HG02571 (cell line): ENCODE data around the gene LRRN4CL.
A peak's percentile ranks its signal among the peaks of the same experiment; 100 is the strongest.
"Not testable (repeated sequence)": the region's sequence is repeated elsewhere in the genome, so short reads cannot be mapped to it uniquely, and the experiment has no call there.

Source experiments
- ATAC-seq: cut with Tn5 transposase; IDR thresholded peaks from one replicate; pipeline ENCODE4 v1.9.1; 2021; ENCODE audit warnings: mild to moderate bottlenecking, moderate library complexity; ENCODE audit not compliant: unreplicated experiment

LRRN4CL gene

DNA sequence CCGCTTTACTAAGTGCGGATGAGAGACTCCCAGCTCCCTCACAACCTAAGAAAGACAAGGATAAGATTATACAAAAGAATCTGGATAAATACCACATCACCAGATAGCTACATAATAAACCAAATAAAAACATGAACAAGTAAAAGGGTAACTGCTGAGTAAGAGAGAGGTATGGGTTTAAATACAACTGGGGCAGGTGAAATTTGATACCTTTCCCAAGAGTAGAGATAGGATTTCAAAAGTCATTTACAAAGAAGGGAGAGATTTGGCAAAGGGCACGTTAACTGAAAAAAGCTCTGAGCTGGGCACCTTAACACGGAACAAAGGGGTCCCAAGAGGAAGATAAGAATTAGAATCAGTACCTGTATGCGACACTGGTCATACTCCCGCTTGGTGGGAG, 12.2 kb downstream of the LRRN4CL start:
- no peak for ATAC-seq

DNA sequence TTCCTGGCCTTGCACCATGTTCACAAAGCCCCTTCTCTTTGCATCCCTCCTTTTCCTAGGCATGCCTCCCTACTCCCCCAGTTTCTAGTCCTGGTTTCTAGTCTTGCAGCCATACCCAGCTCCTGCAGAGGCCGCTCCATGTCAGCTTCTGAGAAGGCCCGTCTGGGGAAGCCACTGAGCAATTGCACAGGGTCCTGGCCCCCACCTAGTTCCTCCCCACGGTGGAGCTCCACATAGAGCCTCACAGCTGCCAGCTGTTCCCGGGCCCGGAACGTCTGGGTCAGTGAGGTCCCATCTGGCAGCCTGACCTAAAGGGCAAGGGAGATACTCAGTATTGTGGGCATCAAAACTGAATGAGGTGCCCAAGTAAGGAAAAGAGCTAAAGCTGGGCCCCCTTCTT, 12.6 kb downstream of the LRRN4CL start:
- ATAC-seq, result no peak

DNA sequence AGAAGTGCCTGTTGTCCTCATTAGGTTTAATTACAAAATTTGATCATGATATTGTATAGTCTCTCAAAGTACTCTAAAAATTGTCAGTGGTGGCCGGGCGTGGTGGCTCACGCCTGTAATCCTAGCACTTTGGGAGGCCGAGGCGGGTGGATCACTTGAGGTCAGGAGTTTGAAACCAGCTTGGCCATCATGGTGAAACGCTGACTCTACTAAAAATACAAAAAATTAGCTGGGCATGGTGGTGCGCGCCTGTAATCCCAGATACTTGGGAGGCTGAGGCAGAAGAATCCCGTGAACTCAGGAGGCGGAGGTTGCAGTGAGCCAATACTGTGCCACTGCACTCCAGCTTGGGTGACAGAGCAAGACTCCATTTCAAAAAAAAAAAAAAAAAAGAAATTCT, 13.9 kb downstream of the LRRN4CL start:
- not testable (repeated sequence) for ATAC-seq

DNA sequence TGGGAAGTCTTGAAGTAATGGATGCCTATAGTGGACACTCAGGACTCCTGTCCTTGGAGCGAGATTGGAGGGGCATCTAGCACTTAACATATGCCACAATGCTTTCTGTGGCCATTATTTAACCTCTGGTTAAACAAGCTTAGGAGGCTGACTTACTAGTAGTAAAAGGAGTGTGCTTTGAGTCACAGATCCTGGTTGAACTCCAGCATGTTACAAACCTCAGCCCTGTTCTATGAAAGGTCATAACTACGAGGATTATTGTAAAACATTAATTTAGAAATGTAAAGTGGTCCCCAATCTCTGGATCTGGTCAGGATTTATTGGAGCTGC, 16.2 kb downstream of the LRRN4CL start:
- no peak for ATAC-seq

DNA sequence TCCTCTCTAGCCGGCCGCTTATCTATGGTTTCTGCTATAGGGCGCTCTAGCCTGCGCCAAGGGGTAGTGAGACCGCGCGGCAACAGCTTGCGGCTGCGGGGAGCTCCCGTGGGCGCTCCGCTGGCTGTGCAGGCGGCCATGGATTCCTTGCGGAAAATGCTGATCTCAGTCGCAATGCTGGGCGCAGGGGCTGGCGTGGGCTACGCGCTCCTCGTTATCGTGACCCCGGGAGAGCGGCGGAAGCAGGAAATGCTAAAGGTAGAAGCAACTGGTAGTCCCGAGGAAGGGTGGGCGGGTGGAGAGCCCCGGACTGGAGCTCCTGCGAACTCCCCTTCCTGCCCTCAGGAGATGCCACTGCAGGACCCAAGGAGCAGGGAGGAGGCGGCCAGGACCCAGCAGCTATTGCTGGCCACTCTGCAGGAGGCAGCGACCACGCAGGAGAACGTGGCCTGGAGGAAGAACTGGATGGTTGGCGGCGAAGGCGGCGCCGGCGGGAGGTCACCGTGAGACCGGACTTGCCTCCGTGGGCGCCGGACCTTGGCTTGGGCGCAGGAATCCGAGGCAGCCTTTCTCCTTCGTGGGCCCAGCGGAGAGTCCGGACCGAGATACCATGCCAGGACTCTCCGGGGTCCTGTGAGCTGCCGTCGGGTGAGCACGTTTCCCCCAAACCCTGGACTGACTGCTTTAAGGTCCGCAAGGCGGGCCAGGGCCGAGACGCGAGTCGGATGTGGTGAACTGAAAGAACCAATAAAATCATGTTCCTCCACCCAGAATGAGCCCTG, 17.5 kb downstream of the LRRN4CL start, which contains the start of the genes LBHD1 and UQCC3:
Gene LBHD1 (minus strand): TSS at position 660 of the 782 bp plus-strand sequence. CDS start 2,236 bp downstream, outside the sequence.
Gene UQCC3 (plus strand): TSS at position 66 of the 782 bp plus-strand sequence. CDS start 73 bp downstream, at position 139.
- ATAC-seq, result no peak

DNA sequence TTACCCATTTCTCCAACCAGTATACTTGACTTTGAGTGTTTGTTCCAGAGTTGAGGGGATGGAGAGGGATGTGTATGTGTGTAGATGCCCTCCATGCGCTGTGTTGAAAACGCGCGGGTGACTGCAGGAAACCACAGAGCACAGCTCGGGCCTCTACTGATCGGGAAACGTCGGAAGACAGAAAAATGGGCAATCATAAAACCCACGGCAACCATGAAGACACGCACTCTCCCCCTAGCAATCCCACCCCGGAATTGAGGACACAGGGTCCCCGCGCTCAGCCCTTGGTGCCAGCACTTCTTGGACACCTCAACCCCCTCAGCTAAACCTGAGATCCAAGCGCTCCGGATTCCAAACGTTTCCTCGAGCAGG, 18.1 kb downstream of the LRRN4CL start:
- no peak for ATAC-seq

DNA sequence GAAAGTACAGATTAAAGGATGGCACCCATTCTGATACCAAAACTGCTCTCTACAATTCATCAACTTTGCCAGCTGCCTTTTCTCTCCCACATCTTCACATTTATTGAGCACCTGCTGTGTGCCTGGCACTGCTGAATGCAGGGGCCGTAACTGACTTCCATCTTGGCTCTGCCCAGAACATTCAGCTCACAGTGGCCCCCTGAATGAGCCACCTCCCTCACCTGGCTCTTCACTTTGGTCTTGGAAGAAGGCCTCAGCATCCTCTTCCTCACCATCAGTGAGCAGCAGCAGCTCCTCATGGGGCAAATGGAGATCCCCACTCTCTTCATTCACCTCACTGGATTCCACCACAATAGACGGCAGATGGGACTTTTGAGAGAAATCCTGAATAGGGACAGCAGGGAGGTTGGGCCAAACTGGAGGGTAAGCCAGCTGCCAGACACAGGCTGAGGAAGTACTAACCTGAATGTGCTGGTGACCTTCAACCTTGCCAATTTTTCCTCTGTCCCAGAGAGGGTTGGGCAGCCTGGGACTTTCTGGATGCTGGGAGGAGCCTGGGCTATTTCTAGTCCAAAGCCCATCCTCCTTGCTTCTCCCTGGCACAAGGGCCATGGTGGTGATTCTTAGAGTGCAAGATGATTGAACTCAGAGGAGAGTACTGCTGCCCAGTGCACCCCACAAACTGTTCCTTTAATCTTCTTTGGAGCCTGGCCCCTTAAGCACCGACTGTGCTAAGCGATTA, 19.7 kb downstream of the LRRN4CL start:
- no peak for ATAC-seq

DNA sequence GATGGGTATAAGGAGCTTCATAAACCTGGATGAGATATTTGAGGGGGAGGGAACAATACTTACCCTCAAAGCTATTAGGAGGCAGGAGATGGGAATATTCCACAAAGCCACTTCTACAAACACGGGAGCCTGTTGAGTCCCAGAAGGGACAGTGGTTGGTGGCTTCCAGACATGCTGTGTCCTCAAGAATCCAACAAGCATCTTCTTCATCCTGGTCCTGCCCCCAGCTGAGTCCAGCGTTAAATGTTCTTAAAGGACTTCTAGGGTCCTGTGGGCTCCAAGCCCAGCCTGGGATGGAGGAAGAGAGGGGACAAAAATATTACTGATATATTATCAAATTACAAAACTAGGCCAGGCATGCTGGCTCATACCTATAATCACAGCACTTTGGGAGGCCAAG, 21.9 kb downstream of the LRRN4CL start:
- ATAC-seq, result no peak

DNA sequence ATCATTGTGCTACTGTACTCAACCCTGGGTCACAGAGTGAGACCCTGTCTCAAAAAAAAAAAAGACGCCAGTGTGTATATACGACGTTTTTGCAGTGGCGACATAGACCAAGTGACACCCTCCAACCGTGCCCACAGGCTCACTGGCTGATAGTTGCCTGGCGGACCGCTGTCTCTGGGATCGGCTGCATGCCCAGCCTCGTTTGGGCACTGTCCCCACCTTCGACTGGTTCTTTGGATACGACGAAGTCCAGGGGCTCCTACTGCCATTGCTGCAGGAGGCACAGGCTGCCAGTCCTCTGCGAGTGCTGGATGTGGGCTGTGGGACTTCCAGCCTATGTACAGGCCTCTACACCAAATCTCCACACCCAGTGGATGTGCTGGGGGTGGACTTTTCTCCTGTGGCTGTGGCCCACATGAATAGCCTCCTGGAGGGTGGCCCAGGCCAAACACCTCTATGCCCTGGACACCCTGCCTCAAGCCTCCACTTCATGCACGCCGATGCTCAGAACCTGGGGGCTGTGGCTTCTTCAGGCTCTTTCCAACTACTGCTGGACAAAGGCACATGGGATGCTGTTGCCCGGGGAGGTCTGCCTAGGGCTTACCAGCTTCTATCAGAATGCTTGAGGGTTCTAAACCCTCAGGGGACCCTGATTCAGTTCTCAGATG, 22.9 kb downstream of the LRRN4CL start:
- no peak for ATAC-seq

DNA sequence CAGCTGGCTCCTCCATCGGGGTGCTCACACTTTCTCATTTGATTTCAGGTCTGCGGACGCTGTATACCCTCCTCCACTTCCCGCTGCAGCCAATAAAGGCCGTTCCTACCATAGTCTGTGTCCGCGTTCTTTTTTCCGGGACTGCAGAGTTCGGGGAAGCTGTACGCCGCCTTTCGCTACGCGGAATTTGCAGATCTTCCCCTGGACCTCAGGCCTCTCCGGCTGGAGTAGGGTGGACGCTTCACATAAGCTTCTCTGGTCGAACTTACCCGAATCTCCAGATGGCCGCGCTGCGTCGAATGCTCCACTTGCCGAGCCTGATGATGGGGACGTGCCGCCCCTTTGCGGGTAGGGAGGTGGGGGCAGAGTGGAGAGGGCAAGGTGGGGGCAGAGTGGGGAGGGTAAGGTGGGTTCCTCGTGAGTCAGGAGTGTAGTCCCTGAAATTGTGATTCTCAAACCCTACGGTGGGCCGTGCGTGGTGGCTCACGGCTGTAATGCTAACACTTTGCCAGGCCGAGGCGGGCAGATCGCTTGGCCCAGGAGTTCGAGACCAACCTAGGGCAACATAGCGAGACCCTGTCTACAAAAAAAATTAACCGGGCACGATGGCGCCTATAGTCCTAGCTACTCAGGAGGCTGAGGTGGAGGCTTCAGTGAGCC, 23.6 kb downstream of the LRRN4CL start:
- peak; percentile 9 for ATAC-seq

DNA sequence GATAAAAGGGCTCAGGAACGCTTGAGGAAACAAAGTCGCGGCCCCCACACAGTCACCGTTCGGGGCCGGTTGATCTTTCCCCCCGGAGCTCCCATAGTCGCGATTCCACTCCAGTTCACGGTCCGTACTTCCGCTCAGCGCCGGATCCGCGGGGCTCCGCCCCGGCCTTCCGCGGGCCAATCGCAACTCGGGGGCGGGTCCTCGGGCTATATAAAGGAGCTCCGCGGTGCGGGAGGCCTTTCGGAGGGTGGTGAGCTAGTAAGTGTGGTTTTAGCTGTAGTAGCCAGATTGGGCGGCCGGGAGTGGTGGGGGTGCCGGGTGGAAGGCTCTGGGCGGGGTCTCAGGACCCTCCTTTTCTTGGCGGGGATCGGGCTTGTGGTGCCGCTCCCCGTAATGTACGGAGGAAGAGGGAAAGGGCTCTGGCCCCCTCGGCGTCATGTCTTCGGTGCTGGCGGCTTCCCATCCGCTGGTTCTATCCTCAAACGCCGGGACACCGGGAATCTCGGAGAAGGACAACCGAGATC, 24.2 kb downstream of the LRRN4CL start, which contains the start of the genes C11orf98 and CSKMT:
Gene C11orf98 (minus strand): TSS at position 136 of the 524 bp plus-strand sequence. CDS start 41 bp downstream, at position 95.
Gene CSKMT (plus strand): TSS at position 238 of the 524 bp plus-strand sequence. CDS start 568 bp downstream, outside the sequence.
- ATAC-seq, result peak; percentile 74

DNA sequence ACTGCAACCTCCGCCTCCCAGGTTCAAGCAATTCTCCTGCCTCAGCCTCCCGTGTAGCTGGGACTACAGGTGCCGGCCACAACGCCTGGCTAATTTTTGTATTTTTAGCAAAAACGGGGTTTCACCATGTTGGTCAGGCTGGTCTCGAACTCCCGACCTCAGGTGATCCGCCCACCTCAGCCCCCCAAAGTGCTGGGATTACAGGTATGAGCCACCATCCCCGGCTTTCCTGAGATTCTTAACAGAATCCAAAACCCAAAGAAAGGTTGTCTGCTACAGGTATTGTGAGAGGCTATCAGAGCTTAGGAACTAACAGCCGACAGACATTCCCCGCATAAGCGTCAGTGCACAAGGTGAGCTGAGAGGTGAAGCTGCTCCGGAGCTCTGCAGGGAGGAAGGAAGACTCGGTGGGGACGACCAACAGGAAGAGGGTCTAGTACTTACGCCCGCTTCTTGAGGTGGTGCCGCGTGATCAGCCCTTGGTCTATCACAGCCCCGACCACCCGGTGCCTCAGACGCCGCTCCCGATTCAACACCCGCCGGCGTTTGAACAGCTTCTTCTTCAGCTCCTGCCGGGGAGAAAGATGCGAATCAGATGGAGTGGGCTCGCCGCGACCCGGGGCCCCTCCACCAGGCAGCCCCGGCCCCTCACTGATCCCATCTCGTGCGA, 24.8 kb downstream of the LRRN4CL start:
- peak; percentile 28 for ATAC-seq

DNA sequence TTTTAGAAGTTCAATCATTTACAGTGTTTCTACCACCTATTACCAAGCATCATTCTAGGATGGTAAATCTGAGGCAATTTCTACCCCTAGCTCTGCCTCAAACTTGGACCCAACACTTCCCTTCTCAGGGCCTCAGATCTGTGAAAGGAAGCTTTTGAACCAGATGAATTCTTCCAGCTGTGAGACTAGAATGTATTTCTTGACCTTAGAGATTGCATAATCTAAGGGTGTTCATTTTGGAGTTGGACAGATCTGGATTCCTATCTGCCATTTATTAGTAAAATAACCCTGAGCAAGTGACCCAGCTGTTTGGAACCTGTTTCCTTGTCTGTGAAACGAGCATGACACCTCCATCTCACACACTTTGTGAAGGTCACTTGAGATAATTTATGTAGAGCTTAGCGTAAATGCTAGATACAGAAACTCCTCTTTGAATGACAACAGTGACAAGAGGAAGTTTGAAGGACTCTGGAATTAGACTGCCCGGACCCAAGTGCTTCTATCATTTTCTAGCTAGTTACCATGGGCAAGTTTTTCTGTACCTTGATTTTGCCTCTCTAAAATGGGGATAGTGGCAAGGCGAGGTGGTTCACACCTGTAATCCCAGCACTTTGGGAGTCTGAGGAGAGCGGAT, 32.4 kb downstream of the LRRN4CL start:
- ATAC-seq, result no peak

DNA sequence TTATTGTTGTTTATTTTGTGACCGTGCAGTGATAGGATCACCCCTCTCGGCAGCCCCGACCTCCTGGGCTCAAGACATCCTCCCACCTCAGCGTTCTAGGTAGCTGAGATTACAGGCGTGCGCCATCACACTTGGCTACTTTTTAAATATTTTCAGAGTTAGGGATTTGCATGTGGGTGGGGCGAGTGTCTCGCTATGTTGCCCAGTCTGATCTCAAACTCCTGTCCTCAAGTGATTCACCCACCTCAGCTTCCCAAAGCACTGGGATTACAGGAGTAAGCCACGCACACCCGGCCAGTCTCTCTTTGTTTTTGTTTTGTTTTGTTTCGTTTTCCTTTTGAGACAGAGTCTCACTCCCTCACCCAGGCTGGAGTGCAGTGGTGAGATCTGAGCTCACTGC, 35.0 kb downstream of the LRRN4CL start:
- no peak for ATAC-seq

DNA sequence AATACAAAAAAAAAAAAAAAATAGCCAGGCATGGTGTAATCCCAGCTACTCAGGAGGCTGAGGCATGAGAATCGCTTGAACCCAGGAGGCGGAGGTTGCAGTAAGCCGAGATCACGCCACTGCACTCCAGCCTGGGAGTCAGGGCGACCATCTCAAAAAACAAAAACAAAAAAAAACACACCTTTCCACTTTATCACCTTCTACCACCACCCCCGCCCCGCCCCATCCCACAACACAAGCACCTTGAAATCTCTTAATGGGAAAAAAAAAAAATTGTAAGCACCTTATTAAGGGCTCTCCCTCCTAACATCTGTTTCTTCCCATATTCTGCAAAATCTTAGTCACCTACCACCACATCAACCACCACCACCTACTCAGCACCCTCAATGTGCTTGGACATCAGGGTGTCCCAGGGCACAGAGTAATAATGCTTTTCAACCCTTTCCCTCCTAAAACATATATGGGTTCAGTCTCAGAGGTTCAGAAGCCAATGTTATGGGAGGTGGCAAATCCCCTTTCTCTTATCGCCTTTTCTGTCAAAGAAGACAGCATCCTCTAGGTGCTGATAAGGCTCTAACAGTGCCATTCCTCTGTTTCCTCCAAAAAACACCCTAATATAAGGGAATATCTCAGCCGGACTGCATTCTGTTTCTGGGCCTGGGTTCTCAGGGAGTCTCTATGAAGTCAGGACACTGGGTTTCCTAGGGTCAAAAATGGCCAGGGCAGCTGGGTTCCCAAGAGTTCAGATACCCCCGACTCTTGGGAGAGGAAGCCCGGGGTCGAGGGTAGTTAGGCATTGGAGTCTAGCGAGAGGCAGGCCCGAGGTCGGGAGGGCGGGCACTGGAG, 36.9 kb downstream of the LRRN4CL start:
- no peak for ATAC-seq

DNA sequence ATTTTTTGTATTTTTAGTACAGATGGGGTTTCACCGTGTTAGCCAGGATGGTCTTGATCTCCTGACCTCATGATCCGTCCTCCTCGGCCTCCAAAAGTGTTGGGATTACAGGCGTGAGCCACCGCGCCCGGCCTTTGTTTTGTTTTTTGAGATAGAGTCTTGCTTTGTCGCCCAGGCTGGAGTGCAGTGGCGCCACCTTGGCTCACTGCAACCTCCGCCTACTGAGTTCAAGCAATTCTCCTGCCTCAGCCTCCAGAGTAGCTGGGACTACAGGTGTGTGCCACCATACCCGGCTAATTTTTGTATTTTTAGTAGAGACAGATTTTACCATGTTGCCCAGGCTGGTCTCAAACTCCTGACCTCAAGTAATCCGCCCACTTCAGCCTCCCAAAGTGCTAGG, 39.0 kb downstream of the LRRN4CL start:
- not testable (repeated sequence) for ATAC-seq

DNA sequence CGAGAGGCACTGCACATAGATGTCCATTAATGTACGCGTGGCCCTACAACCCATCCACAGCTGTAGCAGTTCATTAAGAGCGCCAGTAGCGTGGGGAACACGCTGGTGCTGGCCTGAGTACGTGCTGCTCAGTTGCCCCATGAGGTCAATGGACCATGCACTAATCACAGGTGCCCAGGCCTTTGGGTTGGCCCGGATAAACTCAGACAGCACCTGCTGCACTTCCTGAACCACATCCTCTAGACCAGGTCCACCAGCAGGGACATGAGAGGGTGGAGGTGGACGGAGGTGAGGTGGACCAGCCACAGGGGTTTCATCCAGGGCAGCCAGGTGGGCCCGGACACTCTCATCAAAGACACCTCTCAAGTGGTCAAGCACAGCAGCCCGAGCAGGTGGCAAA, 39.8 kb downstream of the LRRN4CL start:
- no peak for ATAC-seq

DNA sequence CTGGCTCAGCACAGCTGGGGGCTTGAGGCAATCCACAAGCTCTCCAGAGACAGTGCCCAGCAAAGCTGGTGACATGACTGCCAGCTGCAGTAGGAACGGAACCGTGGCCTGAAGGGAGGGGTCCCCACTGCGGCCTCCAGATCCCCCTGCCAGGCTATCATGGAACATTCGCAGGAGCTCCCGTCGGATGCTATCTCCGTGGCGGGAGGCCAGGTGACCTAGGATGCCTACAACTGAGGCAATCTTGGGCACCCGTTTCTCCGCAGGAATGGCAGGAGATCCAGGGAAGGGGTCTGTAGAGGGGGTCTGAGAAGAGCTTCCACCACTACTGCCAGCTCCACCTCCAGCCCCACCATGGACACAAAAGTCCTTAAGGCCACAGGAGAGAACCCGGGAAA, 40.4 kb downstream of the LRRN4CL start:
- ATAC-seq, result no peak
